HepG2 (cell line): Measurements from ENCODE around the gene SLC25A43. TPM values are rescaled to one million over a fixed set of nuclear protein-coding genes. Genes with fewer than 3 reads are reported as not detected.
A peak's percentile ranks its signal among the peaks of the same experiment; 100 is the strongest.

Source experiments
- ADNP ChIP-seq: sonication (generic); formaldehyde crosslinking; IDR thresholded peaks from 2 replicates; pipeline ENCODE4 v1.4.0; 2020; ENCODE audit warnings: missing genetic modification reagents
- CENPX ChIP-seq: sonication (generic); formaldehyde crosslinking; IDR thresholded peaks from 2 replicates; pipeline ENCODE4 v1.9.0; 2021; ENCODE audit warnings: mild to moderate bottlenecking, missing genetic modification reagents, moderate library complexity
- GMEB1 ChIP-seq: sonication (generic); formaldehyde crosslinking; IDR thresholded peaks from 2 replicates; pipeline ENCODE4 v1.5.1; 2020; ENCODE audit warnings: missing genetic modification reagents, mild to moderate bottlenecking, borderline replicate concordance
- HIVEP1 ChIP-seq: sonication (generic); formaldehyde crosslinking; IDR thresholded peaks from 2 replicates; pipeline ENCODE4 v1.4.0; 2020; ENCODE audit warnings: mild to moderate bottlenecking, missing genetic modification reagents
- NFE2L2 ChIP-seq: fragments of 150-350 bp; IDR thresholded peaks from 2 replicates; pipeline ENCODE4 v1.6.1; 2014; ENCODE audit warnings: low read length
- RARG ChIP-seq: sonication (generic); formaldehyde crosslinking; IDR thresholded peaks from 2 replicates; pipeline ENCODE4 v1.4.0; 2020; ENCODE audit warnings: low read depth, mild to moderate bottlenecking, missing genetic modification reagents
- SALL1 ChIP-seq: sonication (generic); formaldehyde crosslinking; IDR thresholded peaks from 2 replicates; pipeline ENCODE4 v1.8.0; 2022; ENCODE audit warnings: mild to moderate bottlenecking, missing genetic modification reagents
- SOX5 ChIP-seq: IDR thresholded peaks from 2 replicates; pipeline ENCODE4 v1.6.1; 2016; ENCODE audit warnings: borderline replicate concordance
- TBP ChIP-seq: sonication (generic); formaldehyde crosslinking; IDR thresholded peaks from 2 replicates; pipeline ENCODE4 v1.5.0; 2020; ENCODE audit warnings: missing genetic modification reagents
- ZBTB33 ChIP-seq: sonication (generic); formaldehyde crosslinking; IDR thresholded peaks from 2 replicates; pipeline ENCODE4 v1.4.0; 2020; ENCODE audit warnings: missing genetic modification reagents
- ZMAT5 ChIP-seq: sonication (generic); formaldehyde crosslinking; IDR thresholded peaks from 2 replicates; pipeline ENCODE4 v1.5.0; 2020; ENCODE audit warnings: mild to moderate bottlenecking, low read depth, missing genetic modification reagents, borderline replicate concordance
- ZNF101 ChIP-seq: sonication (generic); formaldehyde crosslinking; IDR thresholded peaks from 2 replicates; pipeline ENCODE4 v1.4.0; 2020; ENCODE audit warnings: mild to moderate bottlenecking, low read depth, missing genetic modification reagents, borderline replicate concordance
- ZNF251 ChIP-seq: sonication (generic); formaldehyde crosslinking; IDR thresholded peaks from 2 replicates; pipeline ENCODE4 v1.9.0; 2021; ENCODE audit warnings: mild to moderate bottlenecking, missing genetic modification reagents
- ZNF333 ChIP-seq: sonication (generic); formaldehyde crosslinking; IDR thresholded peaks from 2 replicates; pipeline ENCODE4 v1.4.0; 2020; ENCODE audit warnings: mild to moderate bottlenecking, missing genetic modification reagents, borderline replicate concordance
- ZNF609 ChIP-seq: sonication (generic); formaldehyde crosslinking; IDR thresholded peaks from 2 replicates; pipeline ENCODE4 v1.4.0; 2020; ENCODE audit warnings: mild to moderate bottlenecking, missing genetic modification reagents, borderline replicate concordance
- ZNF777 ChIP-seq: sonication (generic); formaldehyde crosslinking; IDR thresholded peaks from 2 replicates; pipeline ENCODE4 v1.4.0; 2020; ENCODE audit warnings: missing genetic modification reagents
- ZXDC ChIP-seq: sonication (generic); formaldehyde crosslinking; IDR thresholded peaks from 2 replicates; pipeline ENCODE4 v1.5.0; 2020; ENCODE audit warnings: mild to moderate bottlenecking, missing genetic modification reagents
- polyA plus RNA-seq, 8 experiments: library from polyadenylated mRNA; depleted of rRNA in 3 of 8; stranded (reverse) in 7 of 8; unstranded in 1 of 8; fragments of >200 nt; fragmentation: Illumina TruSeq in 4 of 8; extraction: Trizol in 4 of 8; gene quantifications; 2 replicates each; pipeline versions ENCODE4 v1.2.1 to v1.2.3, GENCODE V29; 2011 to 2016; ENCODE audit warnings: low read depth in 4 of 8, missing spikeins in 1 of 8, mixed read lengths in 1 of 8; ENCODE audit not compliant: insufficient read depth in 1 of 8
- total RNA-seq, 5 experiments: library from RNA; depleted of rRNA; stranded (reverse); fragments of >200 nt; fragmentation: Illumina TruSeq; extraction: Trizol; gene quantifications; 2 replicates each; pipeline ENCODE4 v1.2.3, GENCODE V29; 2016; ENCODE audit warnings: low read depth in 1 of 5

SLC25A43 gene
- total and polyA plus RNA-seq, 2 of the 13 experiments (the other 11 are each of a cell fraction or from before 2014, with no cell fraction given): 5.8 to 13.2 TPM

- TF ChIP-seq GMEB1 (CRISPR knock-in tag) (no peak; the same call in 1 of the 2 replicates), ZMAT5 (CRISPR knock-in tag) (no peak), TBP (CRISPR knock-in tag) (no peak), CENPX (CRISPR knock-in tag) (no peak), ZNF101 (CRISPR knock-in tag) (no peak), ZXDC (CRISPR knock-in tag) (peak; percentile 26; the same call in 1 of the 2 replicates), SALL1 (CRISPR knock-in tag) (no peak; the same call in 1 of the 2 replicates), ADNP (no peak), ZNF777 (CRISPR knock-in tag) (peak; percentile 78), ZBTB33 (no peak), ZNF609 (CRISPR knock-in tag) (no peak), ZNF251 (no peak), SOX5 (CRISPR knock-in tag) (no peak), NFE2L2 (no peak), ZNF333 (CRISPR knock-in tag) (no peak), RARG (CRISPR knock-in tag) (no peak), HIVEP1 (0 out of 2 replicates have a peak, but pooled peaks have one; percentile 12)
Observed at GRCh38 chrX:119398974-119399771, at the start of gene SLC25A43 (continued).
